Fibroblast of peridontal ligament (primary cell): ENCODE results near the gene NUPR2.
A peak's percentile ranks its signal among the peaks of the same experiment; 100 is the strongest.
"Not testable (repeated sequence)": the region's sequence is repeated elsewhere in the genome, so short reads cannot be mapped to it uniquely, and the experiment has no call there.

ENCODE experiments used
- DNase-seq: peaks from one replicate; pipeline ENCODE4 v3.0.0-alpha.2; 2010; ENCODE audit errors: extremely low read depth

The NUPR2 gene

DNA sequence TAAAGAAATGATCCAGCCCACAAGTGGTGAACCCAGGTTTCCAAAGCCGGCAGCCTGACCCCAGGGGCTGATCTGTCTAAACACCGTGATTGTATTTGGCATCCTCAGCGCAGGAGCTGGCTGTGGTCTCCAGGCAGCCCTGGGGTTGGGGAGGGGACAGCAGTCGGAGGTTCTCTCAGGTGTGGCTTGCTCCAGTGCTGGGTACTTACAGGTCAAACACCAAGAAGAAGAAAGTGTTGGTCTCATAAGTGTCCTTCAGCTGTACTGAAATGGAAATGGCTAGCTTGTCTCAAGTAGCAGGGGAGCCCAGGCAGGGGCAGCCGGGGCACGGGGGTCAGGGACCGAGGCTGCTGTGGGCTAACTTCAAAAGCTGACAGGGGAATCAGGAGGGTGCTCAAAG, 29.5 kb downstream of the NUPR2 start:
- no peak for DNase-seq

DNA sequence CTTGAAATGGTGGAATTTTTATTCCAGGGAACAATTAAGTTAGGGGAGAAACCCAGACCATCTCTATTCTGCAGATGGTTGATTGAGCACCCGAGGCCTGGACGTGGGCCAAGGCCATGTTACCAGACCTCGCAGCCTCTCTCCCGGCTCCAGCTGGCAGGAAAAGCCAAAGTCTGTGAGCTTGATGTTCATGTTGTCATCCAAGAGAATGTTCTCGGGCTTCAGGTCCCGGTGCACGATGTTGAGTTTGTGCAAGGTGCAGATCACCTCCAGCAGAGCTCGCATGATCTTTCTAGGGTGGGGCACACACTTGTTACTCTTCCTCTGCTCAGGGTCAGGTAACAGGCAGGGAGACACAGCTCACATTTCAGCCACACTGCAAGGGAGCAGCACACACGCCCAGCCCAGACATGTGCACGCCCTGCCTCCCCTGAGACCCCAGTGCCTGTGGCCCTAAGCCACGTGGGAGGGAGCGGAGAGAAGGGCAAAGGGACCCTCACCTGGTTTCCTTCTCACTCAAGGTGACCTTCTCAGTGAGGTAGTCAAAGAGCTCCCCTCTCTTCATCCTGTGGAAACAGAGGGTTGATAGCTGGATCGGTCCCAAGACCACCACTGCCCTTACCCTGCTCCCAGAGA, 32.9 kb downstream of the NUPR2 start:
- no peak for DNase-seq

DNA sequence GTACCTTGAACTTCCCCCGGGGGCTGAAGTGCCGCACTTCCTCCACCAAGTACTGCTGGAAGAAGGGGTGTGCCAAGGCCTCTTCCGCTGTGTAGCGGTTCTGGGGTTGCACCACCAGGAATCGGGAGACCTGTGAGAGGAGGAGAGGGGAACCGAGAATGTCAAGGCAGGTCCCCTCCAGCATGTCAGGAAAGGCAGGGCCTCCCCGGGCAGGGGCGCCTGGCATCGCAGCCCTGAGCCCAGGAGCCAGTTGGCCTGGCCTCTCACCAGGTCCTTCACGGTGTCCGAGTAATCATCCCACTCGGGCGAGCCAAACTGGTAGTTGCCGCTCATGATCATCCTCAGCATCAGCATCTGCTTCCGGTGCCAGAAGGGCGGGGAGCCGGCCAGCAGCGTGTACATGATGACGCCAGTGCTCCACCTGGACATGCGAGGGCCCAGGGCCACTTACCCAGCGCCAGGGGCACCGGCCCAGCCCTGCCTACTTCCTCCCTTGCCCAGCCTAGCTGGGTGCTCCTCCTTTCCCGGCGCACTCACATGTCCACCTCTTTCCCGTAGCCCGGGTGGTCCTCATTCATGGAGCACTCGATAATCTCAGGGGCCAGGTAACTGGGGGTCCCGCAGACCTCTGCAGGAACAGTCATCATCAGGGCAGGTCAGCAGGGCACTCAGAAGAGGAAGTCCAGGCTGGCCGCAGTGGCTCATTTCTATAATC, 34.4 kb downstream of the NUPR2 start:
- no peak for DNase-seq

DNA sequence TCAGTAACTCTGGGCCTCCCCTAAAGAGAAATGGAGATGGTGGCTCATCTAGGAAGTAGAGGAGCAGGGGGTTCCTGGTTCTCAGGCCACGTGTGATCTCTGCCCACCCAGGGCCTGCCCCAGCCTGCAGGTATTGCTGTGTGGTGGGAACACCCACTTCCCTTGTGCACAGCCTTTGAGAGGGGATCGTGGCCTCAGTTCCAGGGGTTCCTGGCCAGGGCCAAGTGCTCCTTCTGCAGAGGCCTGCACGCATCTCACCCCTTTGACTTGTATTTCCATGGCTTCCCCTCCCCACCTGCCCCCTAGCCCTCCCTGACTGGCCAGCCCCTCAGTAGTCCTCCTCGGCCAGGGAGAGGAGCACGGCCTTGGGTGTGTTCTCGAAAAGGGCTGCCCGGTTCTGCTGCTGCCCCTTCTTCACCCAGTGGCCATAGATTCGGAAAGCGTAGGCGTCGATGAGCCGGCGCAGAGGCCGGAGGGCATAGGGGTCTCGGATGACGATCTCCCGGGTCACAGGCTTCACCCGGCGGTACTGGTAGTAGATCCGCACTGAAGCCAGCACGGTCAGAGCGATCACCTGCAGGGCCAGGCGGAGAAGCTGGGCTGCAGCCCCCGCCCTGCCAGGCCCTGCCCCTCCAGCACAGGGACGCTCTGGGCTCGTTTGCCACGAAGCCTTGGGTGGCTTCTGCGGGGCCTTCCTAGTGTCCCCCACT, 35.3 kb downstream of the NUPR2 start:
- DNase-seq, result not testable (repeated sequence)

DNA sequence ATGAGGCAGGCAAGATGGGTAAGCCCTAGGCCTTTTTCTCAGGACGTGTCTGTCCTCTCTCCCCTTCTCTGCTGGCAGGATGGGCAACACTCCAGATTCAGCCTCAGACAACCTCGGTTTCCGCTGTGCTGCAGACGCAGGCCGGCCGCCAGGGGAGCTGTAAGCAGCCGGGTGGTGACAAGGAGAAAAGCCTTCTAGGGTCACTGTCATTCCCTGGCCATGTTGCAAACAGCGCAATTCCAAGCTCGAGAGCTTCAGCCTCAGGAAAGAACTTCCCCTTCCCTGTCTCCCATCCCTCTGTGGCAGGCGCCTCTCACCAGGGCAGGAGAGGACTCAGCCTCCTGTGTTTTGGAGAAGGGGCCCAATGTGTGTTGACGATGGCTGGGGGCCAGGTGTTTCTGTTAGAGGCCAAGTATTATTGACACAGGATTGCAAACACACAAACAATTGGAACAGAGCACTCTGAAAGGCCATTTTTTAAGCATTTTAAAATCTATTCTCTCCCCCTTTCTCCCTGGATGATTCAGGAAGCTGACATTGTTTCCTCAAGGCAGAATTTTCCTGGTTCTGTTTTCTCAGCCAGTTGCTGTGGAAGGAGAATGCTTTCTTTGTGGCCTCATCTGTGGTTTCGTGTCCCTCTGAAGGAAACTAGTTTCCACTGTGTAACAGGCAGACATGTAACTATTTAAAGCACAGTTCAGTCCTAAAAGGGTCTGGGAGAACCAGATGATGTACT, 36.6 kb downstream of the NUPR2 start:
- peak; percentile 61 for DNase-seq

DNA sequence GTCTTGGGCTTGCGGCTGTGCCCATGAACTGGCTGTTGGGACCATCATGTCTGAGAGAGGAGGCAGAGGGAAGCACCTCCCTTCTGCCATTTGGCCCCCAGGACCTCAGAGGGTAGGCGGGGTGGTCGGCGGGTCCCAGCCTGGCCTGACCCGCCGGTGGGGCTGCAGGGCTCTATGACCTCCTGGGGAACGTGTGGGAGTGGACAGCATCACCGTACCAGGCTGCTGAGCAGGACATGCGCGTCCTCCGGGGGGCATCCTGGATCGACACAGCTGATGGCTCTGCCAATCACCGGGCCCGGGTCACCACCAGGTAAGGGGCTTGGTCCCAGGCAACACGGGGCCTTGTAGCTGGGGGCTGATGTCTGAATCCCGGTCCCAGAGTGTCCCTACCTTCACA, 38.0 kb downstream of the NUPR2 start:
- no peak for DNase-seq

DNA sequence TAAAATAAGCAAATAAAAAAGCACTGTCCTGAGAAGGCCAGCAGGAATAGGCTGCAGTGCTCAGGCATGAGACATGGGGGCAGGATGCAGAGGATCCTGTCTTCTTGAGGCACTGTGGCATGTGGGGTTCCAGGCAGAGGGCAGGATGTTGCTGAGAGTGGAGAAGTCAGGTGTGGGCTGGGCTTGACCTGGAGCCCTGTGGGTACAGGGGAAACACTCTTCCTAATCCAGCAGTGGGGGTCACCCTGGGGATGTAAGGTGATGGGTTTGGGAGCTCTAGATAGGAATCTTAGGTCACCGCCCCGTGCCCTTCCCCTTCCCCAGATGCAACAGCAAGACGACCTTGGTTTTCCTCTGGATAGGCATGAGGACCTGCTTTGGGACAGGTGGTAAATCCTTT, 38.5 kb downstream of the NUPR2 start:
- DNase-seq, result no peak

DNA sequence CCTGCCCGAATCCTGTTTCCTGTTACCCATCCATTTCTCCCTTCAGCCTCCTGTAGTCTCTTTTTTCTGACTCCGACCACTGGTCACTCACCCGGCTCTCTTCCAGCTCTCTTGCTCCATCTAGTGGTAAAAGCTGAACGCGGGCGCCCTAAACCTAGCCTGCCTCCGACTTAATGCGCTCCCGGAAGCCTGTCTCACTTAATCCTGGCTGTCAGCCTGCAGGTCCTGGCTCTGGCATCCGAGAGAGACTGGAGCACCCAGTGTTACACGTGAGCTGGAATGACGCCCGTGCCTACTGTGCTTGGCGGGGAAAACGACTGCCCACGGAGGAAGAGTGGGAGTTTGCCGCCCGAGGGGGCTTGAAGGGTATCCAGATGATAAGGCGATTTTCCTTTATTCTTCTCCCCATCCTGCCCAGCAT, 41.8 kb downstream of the NUPR2 start:
- DNase-seq, result peak; percentile 81

DNA sequence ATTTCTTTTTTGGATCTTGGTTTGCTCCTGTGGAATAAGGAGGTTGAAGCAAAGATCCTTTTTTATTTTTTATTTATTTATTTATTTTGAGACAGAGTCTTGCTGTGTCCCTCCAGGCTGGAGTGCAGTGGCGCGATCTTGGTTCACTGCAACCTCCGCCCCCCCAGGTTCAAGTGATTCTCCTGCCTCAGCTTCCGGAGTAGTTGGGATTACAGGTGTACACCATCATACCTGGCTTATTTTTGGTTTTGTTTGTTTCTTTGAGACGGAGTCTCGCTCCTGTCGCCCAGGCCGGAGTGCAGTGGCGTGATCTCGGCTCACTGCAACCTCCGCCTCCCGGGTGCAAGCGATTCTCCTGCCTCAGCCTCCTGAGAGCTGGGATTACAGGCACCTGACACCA, 49.8 kb downstream of the NUPR2 start:
- DNase-seq, result not testable (repeated sequence)
